HG03342 (cell line): Measurements from ENCODE around the gene PARP16.
A peak's percentile ranks its signal among the peaks of the same experiment; 100 is the strongest.

Source experiments
- ATAC-seq: cut with Tn5 transposase; IDR thresholded peaks from one replicate; pipeline ENCODE4 v1.9.1; 2021; ENCODE audit warnings: mild to moderate bottlenecking, moderate library complexity; ENCODE audit not compliant: unreplicated experiment

The PARP16 gene, protein sequence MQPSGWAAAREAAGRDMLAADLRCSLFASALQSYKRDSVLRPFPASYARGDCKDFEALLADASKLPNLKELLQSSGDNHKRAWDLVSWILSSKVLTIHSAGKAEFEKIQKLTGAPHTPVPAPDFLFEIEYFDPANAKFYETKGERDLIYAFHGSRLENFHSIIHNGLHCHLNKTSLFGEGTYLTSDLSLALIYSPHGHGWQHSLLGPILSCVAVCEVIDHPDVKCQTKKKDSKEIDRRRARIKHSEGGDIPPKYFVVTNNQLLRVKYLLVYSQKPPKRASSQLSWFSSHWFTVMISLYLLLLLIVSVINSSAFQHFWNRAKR

GRCh38 chr15:65286704-65287519 lies at the start of gene PARP16:
Gene PARP16, minus strand, starts transcription at chr15:65286883. Its CDS starts 457 bp downstream, at chr15:65286426.
- peak; percentile 92 for ATAC-seq

DNA sequence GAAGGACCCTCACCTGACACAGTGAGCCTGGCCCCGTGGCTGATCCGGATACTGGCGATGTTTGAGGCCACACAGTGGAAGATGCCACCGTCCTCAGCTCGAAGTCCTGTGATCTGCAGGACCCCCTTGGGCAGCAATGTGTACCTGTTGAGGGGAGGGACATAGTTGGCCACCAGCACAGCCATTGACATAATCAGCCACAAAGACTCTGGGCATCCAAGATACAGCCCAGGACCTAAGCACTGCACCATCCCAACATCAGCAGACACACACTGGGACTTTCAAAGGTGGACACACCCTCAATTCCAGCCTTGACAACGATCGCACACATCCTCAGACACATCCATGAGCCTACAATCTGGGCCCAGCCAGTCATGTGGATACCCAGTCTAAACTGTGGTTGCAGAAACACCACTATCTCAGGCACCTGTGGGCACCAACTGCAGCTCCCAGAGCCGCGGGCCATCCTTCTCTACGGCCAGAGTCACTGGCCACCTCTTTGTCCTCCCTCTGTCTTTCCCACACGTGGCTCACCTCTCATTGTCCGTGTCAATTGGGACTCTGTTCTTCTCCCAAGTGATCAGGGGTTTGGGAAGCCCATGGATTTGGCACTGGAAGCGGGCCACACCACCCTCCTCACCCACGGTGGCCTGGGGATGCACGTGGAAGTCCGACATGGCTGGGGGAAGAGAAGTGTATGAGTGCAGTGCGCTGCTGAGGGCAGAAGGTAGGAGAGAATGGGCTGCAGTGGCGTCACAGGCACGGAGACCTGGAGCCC lies 48.8 kb upstream of the PARP16 start:
- no peak for ATAC-seq

GRCh38 chr15:65334586-65335231 lies 48.0 kb upstream of the PARP16 start:
- ATAC-seq, result no peak

DNA sequence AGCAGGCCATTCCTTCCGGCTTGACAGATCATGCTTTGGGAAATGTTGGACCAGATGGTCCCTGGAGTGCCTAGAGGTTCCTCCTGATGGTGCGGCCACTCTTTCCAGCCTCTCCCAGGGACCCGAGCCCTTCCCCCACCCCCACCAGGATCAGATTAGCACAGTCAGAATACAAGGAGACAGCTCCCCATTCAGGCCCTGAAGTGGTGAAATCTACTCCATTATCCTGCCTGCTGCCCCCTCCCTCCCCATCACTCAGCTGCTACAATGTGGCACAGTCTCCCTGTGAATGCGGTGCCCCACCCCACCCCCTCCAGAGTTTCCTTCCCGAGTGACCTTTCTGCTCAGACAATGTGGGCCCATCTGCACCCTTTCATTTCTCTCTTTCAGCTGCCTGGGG lies 47.2 kb upstream of the PARP16 start:
- ATAC-seq, result no peak

- no peak for ATAC-seq
These were observed 46.6 kb upstream of the PARP16 start for GRCh38 chr15:65333148-65333820.

GRCh38 chr15:65332391-65333147 lies 45.9 kb upstream of the PARP16 start:
- ATAC-seq, result no peak

DNA sequence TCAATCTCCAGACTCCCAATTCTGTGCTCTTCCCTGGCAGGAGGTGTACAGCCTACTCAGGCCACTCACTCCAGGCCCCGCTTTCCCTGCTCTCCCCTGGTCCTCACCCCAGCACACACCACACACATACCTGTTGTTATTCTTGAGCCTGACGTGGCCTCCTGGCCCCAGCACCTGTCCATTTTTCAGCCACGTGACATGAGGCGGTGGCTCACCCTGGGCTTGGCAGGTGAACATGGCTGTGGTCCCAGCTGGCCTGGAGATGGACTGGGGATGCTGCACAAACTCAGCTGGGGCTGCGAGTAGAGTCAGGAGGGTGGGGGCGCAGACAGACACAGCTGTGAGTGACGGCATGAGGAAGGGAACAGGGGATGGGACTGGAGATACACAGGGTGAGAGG lies 45.1 kb upstream of the PARP16 start:
- no peak for ATAC-seq

DNA sequence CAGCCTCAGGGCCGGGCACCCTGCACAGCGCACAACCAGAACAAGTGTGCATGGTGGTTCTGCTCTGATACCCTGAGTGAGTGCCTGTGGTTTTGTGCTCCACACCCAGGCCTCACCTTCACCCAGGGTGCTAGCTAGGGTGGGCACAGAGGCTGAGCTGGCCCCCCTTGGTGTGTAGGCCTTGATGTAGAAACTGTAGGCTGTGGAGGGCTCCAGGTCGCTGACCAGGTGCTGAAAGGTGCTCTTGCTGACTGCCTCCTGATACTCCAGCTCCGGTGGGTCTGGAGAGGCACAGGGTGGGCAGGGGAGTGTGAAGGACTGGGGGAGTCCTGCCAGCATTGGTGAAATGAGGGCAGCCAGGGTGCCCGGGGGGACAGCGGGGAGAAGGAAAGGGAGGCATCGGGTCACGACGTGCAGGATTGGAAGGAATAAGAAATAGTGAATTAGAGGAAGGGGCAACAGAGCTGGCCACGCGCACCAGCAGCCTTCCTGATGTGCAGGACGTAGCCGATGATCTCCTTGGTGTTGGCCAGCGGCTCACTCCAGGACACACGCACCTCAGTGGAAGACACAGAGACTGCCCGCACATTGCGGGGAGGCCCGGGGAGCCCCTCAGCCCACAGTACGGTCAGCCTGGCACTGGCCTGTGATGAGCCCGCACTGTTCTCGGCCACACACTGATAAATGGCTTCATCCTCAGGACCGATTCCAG lies 44.4 kb upstream of the PARP16 start:
- no peak for ATAC-seq

DNA sequence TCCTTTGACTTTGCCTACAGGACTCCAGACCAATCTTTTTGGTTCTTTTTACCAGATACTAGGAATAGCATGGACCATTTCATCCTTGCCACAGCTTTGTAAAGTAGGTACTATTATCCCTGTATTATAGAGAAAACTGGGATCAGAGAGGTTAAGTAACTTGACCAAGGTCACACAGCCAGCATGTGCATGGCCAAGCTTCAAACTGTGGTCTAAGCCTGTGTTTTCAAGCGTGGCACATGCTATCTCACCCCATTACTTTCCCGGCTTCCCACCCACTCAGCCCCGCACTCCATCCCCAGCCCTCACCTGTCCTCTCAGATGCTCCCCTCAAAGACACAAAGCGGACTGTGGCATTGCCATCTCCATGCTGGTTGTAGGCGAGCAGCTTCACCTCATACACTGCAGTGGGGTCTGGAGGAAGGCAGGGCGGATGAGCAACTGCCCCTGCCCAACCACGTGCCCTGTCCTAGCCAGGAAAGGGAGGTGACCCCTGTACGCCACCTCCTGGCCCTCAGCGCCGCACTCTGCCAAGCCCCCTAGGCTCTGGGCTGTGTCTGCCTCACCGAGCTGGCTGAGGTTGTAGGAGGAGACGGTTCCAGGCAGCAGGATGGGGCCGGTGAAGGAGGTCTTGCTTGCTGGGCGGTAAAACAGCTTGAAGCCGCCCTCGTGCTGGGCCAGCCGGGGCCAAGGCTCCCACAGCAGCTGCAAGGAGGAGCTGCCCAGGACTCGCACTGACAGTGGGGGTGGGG lies 43.5 kb upstream of the PARP16 start:
- no peak for ATAC-seq

DNA sequence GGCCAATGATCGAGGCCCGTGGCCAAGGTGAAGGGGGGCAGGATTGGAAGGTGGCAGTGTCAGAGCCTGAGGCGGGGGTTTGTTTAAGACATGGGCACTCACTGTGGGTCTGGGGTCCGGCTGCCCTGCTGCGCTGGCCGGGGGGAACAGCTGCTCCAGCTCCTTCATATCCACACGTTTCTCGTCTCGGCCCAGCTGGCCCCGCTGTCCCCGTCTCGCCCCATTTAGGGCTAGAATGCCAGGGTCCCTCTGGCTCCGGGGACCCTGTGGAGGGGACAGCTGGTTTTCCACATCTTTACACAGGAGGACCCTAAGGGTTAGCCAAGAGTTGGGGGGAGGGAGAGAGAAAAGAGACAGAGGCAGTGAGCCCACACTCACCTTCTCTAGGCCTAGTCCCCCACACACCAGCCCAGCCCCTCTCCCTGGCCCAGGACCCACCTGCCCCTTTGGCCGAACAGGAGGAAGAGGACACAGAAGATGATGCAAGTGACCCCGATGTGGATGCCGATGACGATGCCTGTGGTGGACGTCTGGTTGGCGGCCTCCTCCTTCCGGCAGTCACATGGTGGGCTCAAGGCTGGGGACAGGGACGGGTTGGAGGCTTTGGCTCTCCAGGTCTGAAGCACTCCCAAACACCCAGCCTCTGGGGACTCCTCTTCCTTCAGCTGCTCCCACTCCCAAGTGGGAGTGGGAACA lies 42.8 kb upstream of the PARP16 start:
- ATAC-seq, result no peak

DNA sequence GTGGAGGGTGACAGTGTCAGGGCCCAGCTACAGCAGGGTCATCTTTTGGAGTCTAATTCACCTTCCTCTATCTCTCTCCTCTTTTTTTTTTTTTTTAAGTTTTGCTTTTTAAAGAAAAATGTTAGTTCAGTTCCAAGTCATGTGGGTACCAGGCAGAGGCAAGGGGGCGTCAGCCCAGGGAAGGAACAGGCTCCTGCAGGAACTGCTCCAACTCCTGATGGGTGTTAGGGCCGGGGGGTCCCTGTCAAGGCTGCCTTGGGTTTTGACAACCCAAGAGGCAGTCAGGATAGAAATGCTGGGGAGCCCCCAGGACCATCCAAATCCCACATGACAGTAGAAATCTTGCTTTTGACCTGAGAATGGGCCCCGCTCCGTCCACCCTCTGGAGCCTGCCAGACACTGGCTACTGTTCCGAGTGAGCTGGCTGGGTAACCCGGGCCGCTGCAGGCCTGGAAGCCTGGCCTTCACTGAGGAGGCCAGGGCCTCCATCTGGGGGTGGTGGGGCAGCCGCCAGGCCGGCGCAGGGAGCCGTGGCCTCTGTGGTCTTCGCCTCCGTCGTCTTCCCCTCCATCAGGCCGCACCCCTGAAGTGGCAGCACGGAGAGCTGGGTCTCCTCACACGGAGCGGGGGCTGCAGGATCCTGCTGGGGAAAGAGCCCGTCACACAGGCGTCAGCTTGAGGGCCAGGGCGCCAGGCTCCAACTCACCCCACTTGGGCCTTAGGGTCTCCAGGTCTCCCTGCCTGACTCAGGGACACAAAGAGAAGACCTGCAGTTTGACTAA lies 42.0 kb upstream of the PARP16 start:
- ATAC-seq, result no peak

DNA sequence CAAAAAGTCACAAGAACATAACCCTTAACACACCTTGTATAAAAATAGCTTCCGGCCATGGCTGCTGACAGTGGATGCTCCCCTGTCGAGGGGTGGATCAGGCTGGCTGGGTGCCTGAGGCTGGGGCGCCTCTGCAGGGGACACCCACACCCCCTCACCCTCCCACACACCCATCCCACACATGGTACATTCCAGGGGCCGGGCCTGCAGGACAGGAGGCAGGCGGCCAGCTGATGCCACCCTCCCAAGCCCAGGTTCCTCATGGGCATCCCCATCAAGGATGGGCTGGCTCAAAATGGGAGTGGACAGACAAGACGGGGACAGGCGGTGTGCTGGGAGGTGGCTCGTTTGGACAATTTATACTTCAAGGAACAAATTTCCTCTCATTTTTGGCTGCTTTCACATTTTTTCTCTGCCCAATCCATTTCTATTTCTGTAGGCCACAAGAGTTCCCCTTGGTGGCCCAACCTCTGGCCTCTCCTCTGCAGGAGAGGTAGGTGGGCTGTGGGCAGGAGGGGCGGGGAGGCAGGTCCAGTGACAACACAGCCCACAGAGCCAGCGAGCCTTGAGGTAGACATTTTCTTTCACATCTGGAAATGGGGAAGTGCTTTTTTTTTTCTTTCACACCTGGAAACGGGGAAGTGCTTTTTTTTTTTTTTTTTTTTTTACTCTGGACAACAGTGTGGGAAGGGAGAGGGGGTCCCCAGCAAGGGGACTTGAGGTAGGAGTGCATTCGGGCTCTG lies 41.1 kb upstream of the PARP16 start:
- no peak for ATAC-seq

DNA sequence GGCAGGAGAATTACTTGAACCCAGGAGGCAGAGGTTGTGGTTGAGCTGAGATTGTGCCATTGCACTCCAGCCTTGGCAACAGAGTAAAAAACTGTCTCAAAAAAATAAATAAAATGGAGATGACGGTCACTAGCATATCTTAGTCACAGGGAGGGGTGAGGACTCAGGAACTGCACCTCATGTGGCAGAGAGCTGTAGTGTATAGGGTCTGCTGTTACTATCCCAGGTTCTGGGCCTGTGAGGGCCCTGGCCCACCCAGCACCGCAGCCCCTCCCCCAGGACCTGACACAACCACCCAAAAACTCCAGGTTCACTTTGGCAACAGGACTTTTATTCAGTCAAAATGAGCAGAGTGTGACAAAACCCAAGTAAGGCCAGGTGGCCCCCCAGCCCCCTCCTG lies 40.1 kb upstream of the PARP16 start:
- no peak for ATAC-seq

DNA sequence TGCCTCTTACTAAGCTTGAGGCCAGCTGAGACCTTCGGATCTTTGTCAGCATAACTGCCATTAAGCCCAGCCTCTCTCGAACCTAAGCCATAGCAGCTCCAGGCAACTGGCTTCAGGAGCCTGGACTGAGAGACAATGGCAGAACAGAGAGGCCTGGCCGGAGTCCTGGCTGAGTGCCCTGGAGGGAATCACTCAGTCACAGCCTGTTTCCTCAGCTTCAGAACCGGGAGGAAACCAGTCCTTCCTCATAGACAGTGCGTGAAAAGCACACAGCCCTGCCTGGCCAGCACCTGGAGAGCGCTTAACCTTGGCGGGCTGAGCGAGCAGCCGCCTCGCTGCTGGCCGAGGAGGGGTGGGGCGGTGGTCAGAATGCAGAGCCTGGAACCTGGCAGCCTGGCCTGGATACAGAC lies 39.4 kb upstream of the PARP16 start:
- ATAC-seq, result no peak

- ATAC-seq, result no peak
These were observed 36.4 kb upstream of the PARP16 start for GRCh38 chr15:65323071-65323511.

GRCh38 chr15:65318870-65319356 lies 32.2 kb upstream of the PARP16 start:
- no peak for ATAC-seq
